Stimulated activated CD4-positive, alpha-beta T cell treated with anti-CD3 and anti-CD28 coated beads, Interleukin-1b, Interleukin-23, amount 100 ng/mL, for 4 hours (primary cell): ENCODE measurements around the gene MAVS.

Experiments used
- DNase-seq, 2 donors: peaks; one replicate each; pipeline ENCODE4 v3.0.0-alpha.2; 2020; ENCODE audit warnings: low read depth in 2 of 2

Gene MAVS

GRCh38 chr20:3846740-3847428 is at the start of gene MAVS:
Gene MAVS, plus strand, starts transcription at chr20:3846834. Its CDS starts 7,791 bp downstream, at chr20:3854625.
- peak; percentile 76 to 89 for DNase-seq

GRCh38 chr20:3797226-3797545 is 49.4 kb upstream of the MAVS start:
- no peak for DNase-seq

DNA sequence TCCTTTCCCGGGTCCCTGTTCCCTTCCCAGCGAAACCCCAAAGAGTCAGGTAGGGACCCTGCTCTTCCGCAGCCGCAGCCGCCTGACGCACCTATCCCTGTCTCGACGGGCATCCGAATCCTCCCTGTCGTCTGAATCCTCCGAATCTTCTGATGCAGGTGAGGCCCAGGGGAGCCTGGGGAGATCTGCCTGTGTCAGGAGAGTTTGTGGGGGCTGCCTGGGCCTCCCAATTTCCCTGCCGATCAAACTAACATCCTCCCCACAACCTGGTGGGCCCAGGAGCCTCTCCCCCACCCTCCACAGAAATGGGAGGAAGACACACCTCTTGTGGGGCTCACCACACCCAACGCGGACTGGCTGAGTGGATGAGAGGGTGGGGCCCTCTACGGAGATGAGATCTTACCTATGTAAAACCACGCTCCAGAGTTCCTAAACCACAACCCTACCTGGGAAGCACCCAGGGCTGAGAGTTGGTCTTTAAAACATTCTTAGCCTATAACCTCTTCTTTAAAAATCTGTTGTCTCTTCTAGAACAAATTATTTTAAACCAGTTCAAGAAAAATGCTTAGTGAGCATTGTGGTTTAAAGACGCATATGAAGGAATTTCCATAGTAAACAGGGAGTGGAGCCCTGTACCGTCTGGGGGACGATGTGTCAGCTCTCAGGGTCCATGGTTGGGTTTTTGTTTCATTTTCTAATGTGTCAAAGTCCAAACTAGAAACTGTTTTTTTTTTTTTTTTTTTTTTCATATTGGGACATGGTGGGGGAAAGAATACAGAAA is 48.9 kb upstream of the MAVS start:
- DNase-seq: no peak

- DNase-seq: no peak
Observed at GRCh38 chr20:3798373-3798768, 48.3 kb upstream of the MAVS start.

GRCh38 chr20:3798908-3799248 is 47.8 kb upstream of the MAVS start:
- DNase-seq: no peak

DNA sequence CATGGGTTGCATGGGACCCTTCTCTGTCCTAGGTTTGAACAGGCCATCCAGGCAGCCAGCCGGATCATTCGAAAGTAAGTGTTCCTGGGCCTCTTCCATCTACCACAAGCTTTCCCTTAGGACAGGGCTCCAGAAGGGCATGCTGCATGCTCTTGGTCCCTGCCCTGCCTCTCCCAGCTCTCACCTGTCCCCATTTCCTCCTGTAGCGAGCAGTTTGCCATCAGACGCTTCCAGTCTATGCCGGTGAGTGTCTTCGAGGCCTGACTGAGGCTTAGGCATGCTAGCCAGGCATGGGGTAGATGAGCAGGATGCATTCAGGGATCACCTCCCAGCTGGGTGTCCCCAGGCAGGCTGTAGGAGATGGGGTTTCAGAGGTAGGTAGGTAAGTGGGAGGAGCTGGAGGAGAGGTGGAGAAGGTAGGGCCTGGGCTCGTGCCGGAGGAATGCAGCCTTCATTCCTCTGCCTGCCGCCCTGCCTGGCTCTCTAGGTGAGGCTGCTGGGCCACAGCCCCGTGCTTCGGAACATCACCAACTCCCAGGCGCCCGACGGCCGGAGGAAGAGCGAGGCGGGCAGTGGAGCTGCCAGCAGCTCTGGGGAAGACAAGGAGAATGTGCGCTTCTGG is 46.3 kb upstream of the MAVS start:
- DNase-seq: no peak

- no peak for DNase-seq
Observed at GRCh38 chr20:3800878-3801260, 45.8 kb upstream of the MAVS start.

DNA sequence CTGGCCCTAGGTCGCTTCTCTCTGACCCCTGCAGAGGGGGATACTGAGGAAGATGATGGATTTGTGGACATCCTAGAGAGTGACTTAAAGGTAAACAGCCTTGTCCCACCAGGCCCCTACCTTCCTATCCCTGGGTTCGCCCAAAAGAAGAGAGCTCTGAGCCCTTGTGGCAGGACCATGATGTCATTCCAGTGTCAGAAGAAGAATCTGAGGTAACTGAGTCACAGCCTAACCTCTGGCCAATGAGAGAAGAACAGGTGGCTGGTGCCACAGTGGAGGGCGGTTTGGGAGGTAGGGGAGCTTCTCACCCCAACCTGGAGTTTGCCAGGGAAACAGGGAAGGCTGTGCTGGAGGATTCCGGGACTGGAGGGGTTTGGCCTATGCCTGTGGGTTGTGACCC is 45.3 kb upstream of the MAVS start:
- no peak for DNase-seq

DNA sequence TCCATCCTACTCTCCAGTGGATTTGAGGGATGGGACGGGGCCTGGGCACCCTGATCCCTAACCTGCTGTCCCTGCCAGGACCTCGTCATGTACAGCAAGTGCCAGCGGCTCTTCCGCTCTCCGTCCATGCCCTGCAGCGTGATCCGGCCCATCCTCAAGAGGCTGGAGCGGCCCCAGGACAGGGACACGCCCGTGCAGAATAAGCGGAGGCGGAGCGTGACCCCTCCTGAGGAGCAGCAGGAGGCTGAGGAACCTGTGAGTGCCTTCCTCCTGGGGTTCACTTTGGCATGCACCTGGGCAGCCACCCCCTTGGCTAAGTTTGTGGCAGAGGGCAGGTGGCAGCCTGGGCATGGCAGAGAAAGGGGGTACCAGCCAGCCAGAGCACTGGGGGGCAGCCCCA is 44.8 kb upstream of the MAVS start:
- DNase-seq: no peak

GRCh38 chr20:3802524-3803239 is 44.0 kb upstream of the MAVS start:
- no peak for DNase-seq

- DNase-seq: no peak
Observed at GRCh38 chr20:3803289-3803688, 43.3 kb upstream of the MAVS start.

DNA sequence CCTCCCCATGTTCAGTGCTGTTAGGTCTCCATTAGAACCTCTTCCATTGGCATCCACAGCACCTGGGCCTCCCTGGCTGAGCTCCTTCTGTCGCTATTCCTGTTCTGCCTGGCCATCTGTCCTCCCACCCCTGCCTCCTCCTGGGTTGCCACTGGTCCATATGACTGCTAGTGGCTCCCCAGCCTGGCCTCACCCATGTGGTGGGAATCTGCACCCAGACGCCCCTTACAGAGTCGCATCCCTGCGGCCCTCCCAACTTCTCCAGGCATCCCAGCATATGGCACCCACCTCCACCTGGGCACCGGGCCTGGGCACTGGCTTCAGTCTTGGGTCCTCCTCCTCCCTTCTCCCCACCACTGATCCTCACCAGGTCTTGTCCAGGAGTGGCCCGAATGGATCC is 42.8 kb upstream of the MAVS start:
- no peak for DNase-seq

- DNase-seq: no peak
Observed at GRCh38 chr20:3804254-3804751, 42.3 kb upstream of the MAVS start.

- no peak for DNase-seq
Observed at GRCh38 chr20:3804781-3805180, 41.9 kb upstream of the MAVS start.

DNA sequence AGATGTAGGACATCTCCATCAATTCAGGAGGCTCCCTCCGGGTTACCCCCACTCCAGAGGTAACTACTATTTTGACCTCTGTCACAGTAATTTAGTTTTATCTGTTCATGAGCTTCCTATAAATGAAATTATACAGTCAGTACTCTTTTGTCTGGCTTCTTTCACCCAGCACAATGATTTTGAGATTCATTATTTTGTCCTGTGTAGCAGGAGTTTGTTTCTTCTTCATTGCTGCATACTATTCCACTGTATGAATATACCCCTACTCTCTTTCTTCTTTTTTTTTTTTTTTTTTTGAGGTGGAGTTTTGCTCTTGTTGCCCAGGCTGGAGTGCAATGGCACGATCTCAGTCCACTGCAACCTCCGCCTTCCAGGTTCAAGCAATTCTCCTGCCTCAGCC is 38.1 kb upstream of the MAVS start:
- DNase-seq: no peak

DNA sequence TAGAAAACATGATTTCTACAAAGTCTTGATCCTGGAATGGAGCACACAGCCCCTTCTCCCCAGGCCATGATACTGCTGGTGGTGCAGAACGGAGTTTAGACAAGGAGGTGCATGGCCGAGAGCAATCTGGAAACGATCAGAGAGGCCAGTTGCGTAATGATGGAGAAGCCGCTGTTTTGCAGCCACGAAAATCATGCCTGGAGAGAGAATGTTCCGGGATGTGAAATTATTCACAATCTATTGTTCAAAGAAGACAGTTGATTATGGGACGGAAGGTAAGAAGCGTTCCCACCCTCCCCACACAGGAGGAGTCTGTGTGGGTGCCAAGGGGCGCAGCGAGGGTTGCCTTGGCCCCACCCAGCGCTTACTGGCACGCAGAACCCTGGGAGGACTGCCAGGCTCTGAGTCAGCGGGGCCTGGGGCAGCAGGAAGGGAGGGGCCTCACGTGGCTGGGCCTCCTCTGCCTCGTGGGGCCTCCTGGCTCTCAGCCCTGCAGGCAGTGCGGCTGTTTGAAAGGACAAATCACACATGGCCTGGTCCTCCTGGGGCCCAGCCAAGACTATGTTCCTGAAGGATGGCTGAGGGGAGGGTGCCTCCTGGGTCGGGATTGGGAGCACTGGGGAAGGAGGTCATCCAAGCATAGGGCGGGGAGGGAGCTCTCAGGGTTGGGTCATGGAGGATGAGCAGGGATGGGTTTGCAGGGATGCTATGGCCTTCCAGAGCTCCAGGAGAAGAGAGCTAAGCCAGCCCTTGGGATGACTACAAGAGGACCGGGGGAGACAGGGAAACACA is 35.0 kb upstream of the MAVS start:
- peak; percentile 90 for DNase-seq

DNA sequence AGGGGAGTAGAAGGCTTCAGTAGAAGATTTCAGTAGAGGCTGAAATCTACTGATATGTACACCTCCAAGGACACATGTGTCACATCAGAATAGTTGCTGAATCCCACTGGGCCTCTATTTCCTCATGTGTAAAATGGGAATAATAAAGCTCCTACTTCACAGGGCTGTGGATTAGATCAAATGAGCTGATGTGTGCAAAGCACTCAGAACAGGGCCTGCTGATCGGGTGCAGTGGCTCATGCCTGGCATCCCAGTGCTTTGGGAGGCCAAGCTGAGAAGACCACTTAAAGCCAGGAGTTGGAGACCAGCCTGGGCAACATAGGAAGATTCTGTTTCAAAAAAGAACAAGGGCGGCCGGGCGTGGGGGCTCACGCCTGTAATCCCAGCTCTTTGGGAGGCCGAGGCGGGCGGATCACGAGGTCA is 34.4 kb upstream of the MAVS start:
- DNase-seq: no peak

- DNase-seq: no peak
Observed at GRCh38 chr20:3812975-3813847, 33.4 kb upstream of the MAVS start.

DNA sequence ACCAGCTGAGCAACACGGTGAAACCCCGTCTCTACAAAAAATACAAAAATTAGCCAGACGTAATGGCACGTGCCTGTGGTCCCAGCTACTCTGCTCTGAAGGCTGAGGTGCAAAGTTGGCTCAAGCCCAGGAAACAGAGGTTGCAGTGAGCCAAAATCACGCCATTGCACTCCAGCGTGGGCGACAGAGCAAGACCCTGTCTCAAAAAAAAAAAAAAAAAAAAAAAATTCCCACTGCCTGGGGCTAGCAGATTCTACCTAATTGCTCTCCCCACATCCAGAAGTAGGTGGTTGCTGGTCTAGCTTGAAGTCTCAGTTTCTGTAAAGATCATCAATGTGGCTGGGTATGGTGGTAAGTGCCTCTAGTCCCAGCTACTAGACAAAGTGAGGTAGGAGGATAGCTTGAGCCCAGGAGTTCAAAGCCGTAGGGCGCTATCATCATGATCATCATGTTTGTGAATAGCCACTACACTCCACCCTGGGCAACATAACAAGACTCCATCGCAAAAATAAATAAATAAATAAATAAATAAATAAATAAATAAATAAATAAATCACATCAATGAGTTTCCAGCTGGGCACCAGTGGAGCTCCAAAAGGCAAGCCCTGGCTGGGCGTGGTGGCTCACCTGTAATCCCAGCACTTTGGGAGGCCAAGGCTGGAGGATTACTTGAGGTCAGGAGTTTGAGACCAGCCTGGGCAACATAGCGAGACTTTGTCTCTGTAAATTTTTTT is 32.6 kb upstream of the MAVS start:
- no peak for DNase-seq

GRCh38 chr20:3814928-3815495 is 31.6 kb upstream of the MAVS start:
- no peak for DNase-seq
